ENCODE data around the gene CCND1. TPM values are rescaled to one million over a fixed set of nuclear protein-coding genes. Genes with fewer than 3 reads are reported as not detected.

The CCND1 gene
- total and polyA plus RNA-seq, 2 of the 8 experiments (the other 6 are each of a cell fraction or from before 2014, with no cell fraction given), result 64.5 to 170 TPM

- TF ChIP-seq CTCF (IDR thresholded peaks at IDR 0.05; ENCODE audit: control extremely low read depth in 1 of 3, insufficient read depth in 1 of 3, low read depth in 1 of 3, low read length in 3 of 3), result peak; percentile 47 to 74 (median 54)
- TF ChIP-seq EGR1 (IDR thresholded peaks at IDR 0.05; ENCODE audit: borderline replicate concordance, low read depth, low read length), result no peak
- TF ChIP-seq GTF2F1 (IDR thresholded peaks at IDR 0.05; ENCODE audit: borderline replicate concordance, low read depth, low read length), result no peak
- TF ChIP-seq ASH2L (IDR thresholded peaks at IDR 0.05; ENCODE audit: low read length), result no peak
- no peak for TF ChIP-seq SP2 (IDR thresholded peaks at IDR 0.05; ENCODE audit: low read length)
These were observed 21.2 kb downstream of the CCND1 start (continued) for GRCh38 chr11:69662021-69662698.

All from H1 (cell line).